ENCODE measurements around the gene NEURL1. TPM values are rescaled to one million over a fixed set of nuclear protein-coding genes. Genes with fewer than 3 reads are reported as not detected.
A peak's percentile ranks its signal among the peaks of the same experiment; 100 is the strongest.
"Not testable (repeated sequence)": the region's sequence is repeated elsewhere in the genome, so short reads cannot be mapped to it uniquely, and the experiment has no call there.

NEURL1 gene
- total RNA-seq, 1 donor from 2014 or later: 4.2 TPM

- Histone ChIP-seq H3K4me1 (no peaks in the 10 kb centered on the region), H3K27ac (no peak overlapping the region), H3K4me3 (no peak overlapping the region), H3K9me3 (no peaks in the 10 kb centered on the region), H3K36me3 (no peaks in the 10 kb centered on the region), H3K27me3 (no peaks in the 10 kb centered on the region)
- intact Hi-C loops (cut with DNase I): no loop called here
- no peak for DNase-seq (ENCODE audit: extremely low spot score in 2 of 2)
- peak; percentile 24 to 57 (median 44) for TF ChIP-seq CTCF (IDR thresholded peaks at IDR 0.05)
- no peak for TF ChIP-seq POLR2A (IDR thresholded peaks at IDR 0.05)
Measured at GRCh38 chr10:103481974-103482531, 11.5 kb upstream of the NEURL1 start.

GRCh38 chr10:103486635-103487409 is 6.7 kb upstream of the NEURL1 start:
- DNase-seq (ENCODE audit: extremely low spot score in 2 of 2); H3K4me3 ChIP-seq; H3K27me3 ChIP-seq; H3K36me3 ChIP-seq; intact Hi-C loops (cut with DNase I); H3K9me3 ChIP-seq; H3K4me1 ChIP-seq: not testable (repeated sequence)
- H3K27ac ChIP-seq: peak overlapping the region; percentile 60

- H3K4me1 ChIP-seq: peaks cover 12% of the 10 kb centered on the region
- no peaks in the 10 kb centered on the region for H3K27me3 ChIP-seq
- H3K9me3 ChIP-seq: no peaks in the 10 kb centered on the region
- intact Hi-C loops (cut with DNase I): no loop called here
- no peak for DNase-seq (ENCODE audit: extremely low spot score in 2 of 2)
- TF ChIP-seq POLR2A (IDR thresholded peaks at IDR 0.05) (no peak), POLR2AphosphoS5 (IDR thresholded peaks at IDR 0.05; ENCODE audit: insufficient read depth in 1 of 2, low read depth in 1 of 2) (no peak), CTCF (IDR thresholded peaks at IDR 0.05) (no peak)
- H3K4me3 ChIP-seq: no peak overlapping the region
- no peaks in the 10 kb centered on the region for H3K36me3 ChIP-seq
- peak overlapping the region; percentile 60 for H3K27ac ChIP-seq
Measured at GRCh38 chr10:103487410-103487708, 6.1 kb upstream of the NEURL1 start.

GRCh38 chr10:103490986-103491314 is 2.6 kb upstream of the NEURL1 start:
- no peaks in the 10 kb centered on the region for H3K27me3 ChIP-seq
- TF ChIP-seq CTCF (IDR thresholded peaks at IDR 0.05): no peak
- no peak for TF ChIP-seq POLR2A (IDR thresholded peaks at IDR 0.05)
- no peak for TF ChIP-seq POLR2AphosphoS5 (IDR thresholded peaks at IDR 0.05; ENCODE audit: insufficient read depth in 1 of 2, low read depth in 1 of 2)
- peaks cover 39% of the 10 kb centered on the region for H3K4me1 ChIP-seq
- no peak overlapping the region for H3K27ac ChIP-seq
- DNase-seq (ENCODE audit: extremely low spot score in 2 of 2): no peak
- H3K9me3 ChIP-seq: no peaks in the 10 kb centered on the region
- intact Hi-C loops (cut with DNase I): no loop called here
- no peak overlapping the region for H3K4me3 ChIP-seq
- no peaks in the 10 kb centered on the region for H3K36me3 ChIP-seq

- TF ChIP-seq POLR2AphosphoS5 (IDR thresholded peaks at IDR 0.05; ENCODE audit: insufficient read depth in 1 of 2, low read depth in 1 of 2) (peak; percentile 41 to 66), POLR2A (IDR thresholded peaks at IDR 0.05) (no peak)
- intact Hi-C loops (cut with DNase I): no loop called here
Measured at GRCh38 chr10:103491729-103492364, 1.7 kb upstream of the NEURL1 start.

GRCh38 chr10:103492655-103493261 is 747 bp upstream of the NEURL1 start:
- intact Hi-C loops (cut with DNase I): no loop called here
- peak overlapping the region; percentile 71 for H3K27ac ChIP-seq
- TF ChIP-seq POLR2AphosphoS5 (IDR thresholded peaks at IDR 0.05; ENCODE audit: insufficient read depth in 1 of 2, low read depth in 1 of 2) (no peak), POLR2A (IDR thresholded peaks at IDR 0.05) (no peak), CTCF (IDR thresholded peaks at IDR 0.05) (no peak)
- H3K9me3 ChIP-seq: no peaks in the 10 kb centered on the region
- no peak for DNase-seq (ENCODE audit: extremely low spot score in 2 of 2)
- H3K4me1 ChIP-seq: peaks cover 39% of the 10 kb centered on the region
- peak overlapping the region; percentile 59 to 69 for H3K4me3 ChIP-seq
- H3K27me3 ChIP-seq: no peaks in the 10 kb centered on the region
- no peaks in the 10 kb centered on the region for H3K36me3 ChIP-seq

More at GRCh38 chr10:103491729-103492364, 1.7 kb upstream of the NEURL1 start:
- Histone ChIP-seq H3K4me1 (peaks cover 39% of the 10 kb centered on the region), H3K9me3 (no peaks in the 10 kb centered on the region), H3K36me3 (no peaks in the 10 kb centered on the region), H3K27ac (peak overlapping the region; percentile 71), H3K4me3 (no peak overlapping the region), H3K27me3 (no peaks in the 10 kb centered on the region)
- no peak for DNase-seq (ENCODE audit: extremely low spot score in 2 of 2)

Data from vagina (tissue), 2 donors.